Mesothelial cell of epicardium (in vitro differentiated cells): ENCODE measurements around the gene NUP93. TPM values are rescaled to one million over a fixed set of nuclear protein-coding genes. Genes with fewer than 3 reads are reported as not detected.

ENCODE experiments used
- DNase-seq, 2 experiments: peaks; one replicate each; pipeline ENCODE4 v3.0.0; 2021; ENCODE audit warnings: low spot score in 2 of 2; ENCODE audit not compliant: unreplicated experiment in 2 of 2
- H3K27ac Mint-ChIP-seq: 2 replicates; pipeline ENCODE4 v1.8.0; 2021; ENCODE audit warnings: mixed read lengths
- H3K27me3 Mint-ChIP-seq: 2 replicates; pipeline ENCODE4 v1.8.0; 2021; ENCODE audit warnings: low read depth, mixed read lengths
- H3K36me3 Mint-ChIP-seq: 2 replicates; pipeline ENCODE4 v1.8.0; 2021; ENCODE audit warnings: mixed read lengths
- H3K4me1 Mint-ChIP-seq: 2 replicates; pipeline ENCODE4 v1.8.0; 2021; ENCODE audit warnings: mixed read lengths
- H3K4me3 Mint-ChIP-seq: 2 replicates; pipeline ENCODE4 v1.8.0; 2021; ENCODE audit warnings: mild to moderate bottlenecking, moderate library complexity, mixed read lengths
- H3K9me3 Mint-ChIP-seq: 2 replicates; pipeline ENCODE4 v1.8.0; 2021; ENCODE audit warnings: mixed read lengths
- CTCF ChIP-seq: fragments of 200-600 bp; sonication (generic); IDR thresholded peaks from one replicate; pipeline ENCODE4 v1.5.0; 2021; ENCODE audit warnings: antibody characterized with exemption; ENCODE audit not compliant: unreplicated experiment
- total RNA-seq: library from RNA; stranded (reverse); gene quantifications from 3 replicates; pipeline ENCODE4 v1.2.1, GENCODE V29; 2021

Gene NUP93
- total RNA-seq, 1 donor from 2014 or later = 74.6 TPM

- H3K27ac Mint-ChIP-seq = no peak overlapping the region
- H3K27me3 Mint-ChIP-seq = peaks cover 54% of the 10 kb centered on the region
- H3K4me1 Mint-ChIP-seq = peaks cover 4% of the 10 kb centered on the region
- no peak for DNase-seq
- no peak for TF ChIP-seq CTCF
- peaks cover 3% of the 10 kb centered on the region for H3K36me3 Mint-ChIP-seq
- no peak overlapping the region for H3K4me3 Mint-ChIP-seq
- H3K9me3 Mint-ChIP-seq = peaks cover 13% of the 10 kb centered on the region
Observed at GRCh38 chr16:56684256-56684925, 45.5 kb upstream of the NUP93 start.

GRCh38 chr16:56684926-56685590 lies 44.9 kb upstream of the NUP93 start:
- H3K27ac Mint-ChIP-seq = no peak overlapping the region
- peaks cover 3% of the 10 kb centered on the region for H3K36me3 Mint-ChIP-seq
- DNase-seq = no peak
- peaks cover 13% of the 10 kb centered on the region for H3K9me3 Mint-ChIP-seq
- no peak for TF ChIP-seq CTCF
- no peak overlapping the region for H3K4me3 Mint-ChIP-seq
- H3K4me1 Mint-ChIP-seq = peaks cover 4% of the 10 kb centered on the region
- H3K27me3 Mint-ChIP-seq = peaks cover 54% of the 10 kb centered on the region

- Mint-ChIP-seq H3K27me3 (peaks cover 48% of the 10 kb centered on the region), H3K4me3 (no peak overlapping the region), H3K36me3 (peaks cover 3% of the 10 kb centered on the region), H3K4me1 (peaks cover 11% of the 10 kb centered on the region), H3K27ac (no peak overlapping the region), H3K9me3 (peaks cover 18% of the 10 kb centered on the region)
- no peak for DNase-seq
- TF ChIP-seq CTCF = no peak
Observed at GRCh38 chr16:56686758-56687157, 43.2 kb upstream of the NUP93 start.

- no peak for DNase-seq
- no peak for TF ChIP-seq CTCF
- peaks cover 18% of the 10 kb centered on the region for H3K9me3 Mint-ChIP-seq
- H3K27me3 Mint-ChIP-seq = peaks cover 40% of the 10 kb centered on the region
- H3K4me1 Mint-ChIP-seq = peaks cover 20% of the 10 kb centered on the region
- H3K36me3 Mint-ChIP-seq = peaks cover 3% of the 10 kb centered on the region
- H3K27ac Mint-ChIP-seq = no peak overlapping the region
- no peak overlapping the region for H3K4me3 Mint-ChIP-seq
Observed at GRCh38 chr16:56688762-56689161, 41.2 kb upstream of the NUP93 start.

GRCh38 chr16:56689171-56689570 lies 40.8 kb upstream of the NUP93 start:
- TF ChIP-seq CTCF = no peak
- Mint-ChIP-seq H3K4me3 (no peak overlapping the region), H3K27me3 (peaks cover 36% of the 10 kb centered on the region), H3K4me1 (peaks cover 17% of the 10 kb centered on the region), H3K36me3 (peaks cover 3% of the 10 kb centered on the region), H3K27ac (no peak overlapping the region), H3K9me3 (peaks cover 18% of the 10 kb centered on the region)
- no peak for DNase-seq
